Activated CD8-positive, alpha-beta T cell treated with anti-CD3 and anti-CD28 coated beads for 36 hours (primary cell): ENCODE data around the gene PCSK5. TPM values are rescaled to one million over a fixed set of nuclear protein-coding genes. Genes with fewer than 3 reads are reported as not detected.

Experiments
- ATAC-seq: fragments of 200-7000 bp; cut with Tn5 transposase; one replicate; pipeline ENCODE4 v1.10.0; 2021; ENCODE audit warnings: mild to moderate bottlenecking, moderate library complexity
- CTCF ChIA-PET: fragments of 350-600 bp; sonication (Branson Sonifier 250); formaldehyde crosslinking; loops from one replicate; lab custom pipeline; 2021; ENCODE audit warnings: antibody characterized with exemption; lab: Charles Lee
- POLR2A ChIA-PET: fragments of 350-600 bp; sonication (Branson Sonifier 250); formaldehyde crosslinking; loops from one replicate; lab custom pipeline; 2021; ENCODE audit warnings: antibody characterized with exemption; lab: Charles Lee
- DNase-seq: peaks from one replicate; pipeline ENCODE4 v3.0.0-alpha.2; 2020
- H3K27ac Mint-ChIP-seq: one replicate; pipeline ENCODE4 v1.8.0; 2021; ENCODE audit warnings: mild to moderate bottlenecking, mixed read lengths
- H3K27me3 Mint-ChIP-seq: one replicate; pipeline ENCODE4 v1.8.0; 2021; ENCODE audit warnings: mixed read lengths
- H3K36me3 Mint-ChIP-seq: one replicate; pipeline ENCODE4 v1.8.0; 2021; ENCODE audit warnings: low read depth, mixed read lengths
- H3K4me1 Mint-ChIP-seq: one replicate; pipeline ENCODE4 v1.8.0; 2021; ENCODE audit warnings: low read depth, mixed read lengths
- H3K4me3 Mint-ChIP-seq: one replicate; pipeline ENCODE4 v1.8.0; 2021; ENCODE audit warnings: mild to moderate bottlenecking, moderate library complexity, mixed read lengths
- H3K9me3 Mint-ChIP-seq: one replicate; pipeline ENCODE4 v1.8.0; 2021; ENCODE audit warnings: mixed read lengths
- CTCF ChIP-seq: fragments of 200-600 bp; IDR thresholded peaks from one replicate; pipeline ENCODE4 v1.8.0; 2022; ENCODE audit warnings: antibody characterized with exemption, mild to moderate bottlenecking
- intact Hi-C: fragments of 100-400 bp; cut with micrococcal nuclease; formaldehyde crosslinking; loops from one replicate; pipeline ENCODE4 v1.10.0; 2022
- total RNA-seq, 2 experiments: library from RNA; stranded (reverse); gene quantifications; one replicate each; pipeline ENCODE4 v1.2.3, GENCODE V29; 2021

The PCSK5 gene
- total RNA-seq, 2 experiments from 2014 or later, result 4.7 to 5.2 TPM

- Mint-ChIP-seq H3K27ac (no peak overlapping the region), H3K4me1 (peaks cover 42% of the 10 kb centered on the region), H3K4me3 (no peak overlapping the region), H3K27me3 (no peaks in the 10 kb centered on the region), H3K9me3 (no peaks in the 10 kb centered on the region), H3K36me3 (peaks cover 14% of the 10 kb centered on the region)
- no peak for DNase-seq
- TF ChIP-seq CTCF, result no peak
- no peak for ATAC-seq
- ChIA-PET POLR2A (no interaction called here), CTCF (interaction anchor here (1.0 kb wide), 1 partner anchor 75 kb away, joined by 3 read pairs; no protein-coding TSS in a partner anchor)
- intact Hi-C loops, result no loop called here
Measured at GRCh38 chr9:75998096-75998780, 107.8 kb downstream of the PCSK5 start.

GRCh38 chr9:76001459-76001858, 111.0 kb downstream of the PCSK5 start:
- peaks cover 51% of the 10 kb centered on the region for H3K4me1 Mint-ChIP-seq
- no peak overlapping the region for H3K27ac Mint-ChIP-seq
- H3K4me3 Mint-ChIP-seq, result no peak overlapping the region
- peaks cover 4% of the 10 kb centered on the region for H3K36me3 Mint-ChIP-seq
- no peaks in the 10 kb centered on the region for H3K9me3 Mint-ChIP-seq
- ChIA-PET CTCF (no interaction called here), POLR2A (interaction anchor here (0.6 to 0.8 kb wide), 2 partner anchors 25 to 44 kb away, joined by 3 read pairs; no protein-coding TSS in a partner anchor)
- DNase-seq (no peak), ATAC-seq (no peak)
- no peak for TF ChIP-seq CTCF
- intact Hi-C loops, result no loop called here
- no peaks in the 10 kb centered on the region for H3K27me3 Mint-ChIP-seq

- no peak for ATAC-seq
- TF ChIP-seq CTCF, result no peak
- no peak overlapping the region for H3K4me3 Mint-ChIP-seq
- H3K36me3 Mint-ChIP-seq, result peaks cover 4% of the 10 kb centered on the region
- peaks cover 51% of the 10 kb centered on the region for H3K4me1 Mint-ChIP-seq
- H3K27me3 Mint-ChIP-seq, result no peaks in the 10 kb centered on the region
- ChIA-PET POLR2A (no interaction called here), CTCF (no interaction called here)
- H3K9me3 Mint-ChIP-seq, result no peaks in the 10 kb centered on the region
- intact Hi-C loops, result no loop called here
- no peak overlapping the region for H3K27ac Mint-ChIP-seq
- DNase-seq, result no peak
Measured at GRCh38 chr9:76003041-76003440, 112.6 kb downstream of the PCSK5 start.

- CTCF ChIA-PET, result interaction anchor here (1.2 kb wide), 1 partner anchor 25 kb away, joined by 3 read pairs; no protein-coding TSS in a partner anchor
- intact Hi-C loops, result no loop called here
- DNase-seq (no peak), ATAC-seq (peak; percentile 78)
- Mint-ChIP-seq H3K27me3 (no peaks in the 10 kb centered on the region), H3K9me3 (no peaks in the 10 kb centered on the region), H3K27ac (no peak overlapping the region), H3K36me3 (no peaks in the 10 kb centered on the region), H3K4me3 (no peak overlapping the region), H3K4me1 (peaks cover 54% of the 10 kb centered on the region)
- POLR2A ChIA-PET, result no interaction called here
- no peak for TF ChIP-seq CTCF
Measured at GRCh38 chr9:76004526-76004925, 114.1 kb downstream of the PCSK5 start.

GRCh38 chr9:76007935-76008334, 117.5 kb downstream of the PCSK5 start:
- Mint-ChIP-seq H3K27me3 (no peaks in the 10 kb centered on the region), H3K9me3 (no peaks in the 10 kb centered on the region), H3K27ac (peak overlapping the region; percentile 65), H3K4me1 (peaks cover 56% of the 10 kb centered on the region), H3K4me3 (peak overlapping the region; percentile 53), H3K36me3 (no peaks in the 10 kb centered on the region)
- intact Hi-C loops, result no loop called here
- no peak for DNase-seq
- no peak for ATAC-seq
- ChIA-PET CTCF (no interaction called here), POLR2A (interaction anchor here (1.3 kb wide), 1 partner anchor 8 kb away, joined by 4 read pairs; no protein-coding TSS in a partner anchor)
- TF ChIP-seq CTCF, result no peak
